K562 treated with DMSO at 1 percent for 12 hours (cell line): ENCODE measurements around the gene OR2T11. TPM values are rescaled to one million over a fixed set of nuclear protein-coding genes. Genes with fewer than 3 reads are reported as not detected.

ENCODE experiments used
- total RNA-seq: library from RNA; unstranded; fragments of 300-600 nt; gene quantifications from 2 replicates; pipeline ENCODE4 v1.2.3, GENCODE V29; 2022; ENCODE audit not compliant: insufficient read depth

The OR2T11 gene
- not detected in 2 replicates for total RNA-seq

GRCh38 chr1:248634991-248635390 is at the start of gene OR2T11:
Gene OR2T11, minus strand, starts transcription at chr1:248635091. Its CDS starts 7,963 bp downstream, at chr1:248627128.

GRCh38 chr1:248655354-248655753 is 20.5 kb upstream of the OR2T11 start, which contains the start of gene OR2T27:
Gene OR2T27, minus strand, starts transcription at chr1:248655528. Its CDS starts 4,644 bp downstream, at chr1:248650884.

GRCh38 chr1:248645178-248645577 is 10.3 kb upstream of the OR2T11 start, which contains the start of gene OR2T35:
Gene OR2T35, minus strand, starts transcription at chr1:248645278. Its CDS starts 6,020 bp downstream, at chr1:248639258.

GRCh38 chr1:248597589-248597988 is 37.3 kb downstream of the OR2T11 start, which contains the start of gene OR2T10:
Gene OR2T10, minus strand, starts transcription at chr1:248597700. Its CDS starts 3,932 bp downstream, at chr1:248593768.

GRCh38 chr1:248574657-248575056 is 60.2 kb downstream of the OR2T11 start, which contains the start of gene OR2T34:
Gene OR2T34, minus strand, starts transcription at chr1:248574757. Its CDS starts 0 bp downstream, at chr1:248574757.

Other genes starting within 250 kb of the OR2T11 start
- gene OR2T1, start 232.0 kb downstream of the OR2T11 start, total RNA-seq = not detected in 2 replicates
- gene OR2T2, start 189.5 kb downstream of the OR2T11 start, total RNA-seq = not detected in 2 replicates
- gene OR2T3, start 161.7 kb downstream of the OR2T11 start, total RNA-seq = not detected in 2 replicates
- gene OR2T5, start 146.5 kb downstream of the OR2T11 start, total RNA-seq = not detected in 2 replicates
- not detected in 2 replicates for gene OR2G6, start 127.0 kb downstream of the OR2T11 start, total RNA-seq
- not detected in 2 replicates for gene OR2T29, start 72.3 kb downstream of the OR2T11 start, total RNA-seq
- not detected in 2 replicates for gene OR2T34, start 60.3 kb downstream of the OR2T11 start, total RNA-seq
- not detected in 2 replicates for gene OR2T10, start 37.4 kb downstream of the OR2T11 start, total RNA-seq
- not detected in 2 replicates for gene OR2T35, start 10.2 kb upstream of the OR2T11 start, total RNA-seq
- not detected in 2 replicates for gene OR2T27, start 20.4 kb upstream of the OR2T11 start, total RNA-seq
- gene OR14I1, start 67.7 kb upstream of the OR2T11 start, total RNA-seq = not detected in 2 replicates
- 0.82 and 2.5 TPM in 2 replicates for gene LYPD8, start 120.7 kb upstream of the OR2T11 start, total RNA-seq
- 25.6 and 30.2 TPM in 2 replicates for gene SH3BP5L, start 190.8 kb upstream of the OR2T11 start, total RNA-seq
- 53.8 and 75.6 TPM in 2 replicates for gene ZNF672, start 203.1 kb upstream of the OR2T11 start, total RNA-seq
- gene ZNF692, start 224.0 kb upstream of the OR2T11 start, total RNA-seq = 31.6 and 43.2 TPM in 2 replicates